COLO668 (cell line): ENCODE results near the gene PBX3.

Source experiments
- DNase-seq: peaks from one replicate; lab custom pipeline; 2025; ENCODE audit not compliant: unreplicated experiment; lab: John Stamatoyannopoulos, UW

PBX3 gene

DNA sequence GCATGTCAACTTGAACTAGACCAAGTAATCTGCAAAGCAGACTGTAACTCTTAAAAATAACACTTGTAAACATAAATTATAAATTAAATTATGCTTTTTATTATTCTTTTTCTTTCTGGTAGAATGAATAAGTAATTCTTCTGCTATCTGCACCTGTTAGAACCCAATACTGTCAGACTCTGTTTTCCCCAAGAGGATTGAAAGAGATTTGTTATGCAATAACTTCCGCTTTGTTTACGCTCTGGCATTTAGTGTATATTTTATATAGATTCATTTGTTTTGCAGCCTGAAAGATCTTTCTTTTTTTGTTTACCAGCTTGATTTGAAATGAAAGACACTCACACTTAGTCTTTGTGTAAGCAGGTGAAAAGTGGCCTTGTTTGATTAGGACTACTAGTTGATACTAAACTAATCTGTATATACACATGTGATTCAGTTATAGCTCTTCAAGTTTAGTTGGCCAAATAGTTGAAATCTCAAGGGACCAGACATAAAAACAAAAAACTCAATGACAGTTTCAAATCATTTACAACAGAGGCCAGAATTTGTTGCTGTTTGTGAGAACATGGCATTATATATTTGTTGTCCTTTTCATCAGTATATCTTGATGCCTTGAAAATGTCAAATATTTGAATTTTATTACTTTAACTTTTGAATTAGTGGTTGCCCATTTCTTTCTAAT is 155.8 kb downstream of the PBX3 start:
- DNase-seq: no peak

DNA sequence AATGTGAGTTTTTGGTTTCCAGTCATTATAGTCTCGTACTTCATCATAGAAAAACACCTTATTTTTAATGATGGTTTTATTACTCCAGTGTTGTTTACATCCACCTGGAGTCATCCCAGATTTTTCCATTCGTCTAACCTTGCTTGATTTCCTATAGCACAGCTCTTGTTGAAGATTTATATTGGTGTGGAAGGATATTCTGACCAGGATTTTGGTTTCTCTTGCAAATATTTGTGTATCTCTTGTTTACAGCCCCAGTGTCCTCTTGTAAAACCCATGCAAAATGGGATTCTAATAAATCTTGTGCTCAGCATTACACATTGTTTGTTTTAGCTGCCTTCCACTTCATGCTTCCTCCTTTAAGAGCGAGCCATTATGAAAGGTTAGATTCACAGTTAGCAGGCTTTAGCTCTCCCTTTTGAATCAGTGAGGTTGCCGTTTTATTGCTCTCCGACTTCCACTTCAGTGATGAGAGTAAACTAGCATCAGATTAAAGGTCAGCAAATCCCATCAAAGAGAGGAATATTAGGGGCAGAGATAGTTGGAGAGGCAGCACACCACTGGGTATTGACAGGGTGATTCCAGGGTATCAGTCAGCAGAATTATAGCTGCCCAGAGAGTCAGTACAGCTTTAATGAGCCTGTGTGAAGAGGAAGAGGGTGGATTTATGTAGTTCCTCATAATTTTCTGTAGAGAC is 157.1 kb downstream of the PBX3 start:
- peak; percentile 34 for DNase-seq

DNA sequence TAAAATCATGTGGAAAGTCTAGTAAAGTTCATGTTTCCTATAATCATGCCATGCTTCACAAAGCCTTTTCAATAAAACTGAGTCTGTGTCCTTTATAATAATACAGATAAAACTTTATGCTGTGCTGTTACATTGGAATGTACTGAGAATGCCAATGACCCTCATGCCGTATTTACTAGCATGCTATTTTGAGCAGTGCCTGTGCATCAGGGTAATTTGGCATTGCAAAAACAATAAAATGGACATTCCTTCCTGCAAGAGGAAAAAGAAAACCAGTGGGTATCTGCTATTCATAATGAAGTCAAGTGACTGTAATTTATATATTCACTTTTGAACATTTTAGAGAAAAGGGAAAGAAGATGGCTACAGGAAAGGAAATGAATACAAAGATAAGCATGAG is 159.0 kb downstream of the PBX3 start:
- no peak for DNase-seq

DNA sequence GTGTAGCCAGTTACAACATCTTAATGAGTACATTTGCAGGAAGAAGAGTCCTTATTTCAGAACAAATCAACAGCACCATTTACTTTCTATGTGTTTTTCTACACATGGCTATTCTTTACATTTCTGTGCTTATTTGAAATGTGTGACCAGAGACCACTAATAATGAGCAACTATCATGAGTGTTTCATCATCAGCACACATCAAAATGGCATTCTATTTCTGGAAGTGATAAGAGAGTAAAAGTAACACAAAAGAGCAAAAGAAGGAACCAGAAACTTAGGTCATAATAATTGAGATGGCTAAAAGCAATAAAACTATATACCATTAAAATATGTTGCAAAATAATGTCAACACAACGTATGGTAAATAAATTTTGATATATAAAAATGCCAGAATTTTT is 159.7 kb downstream of the PBX3 start:
- no peak for DNase-seq

DNA sequence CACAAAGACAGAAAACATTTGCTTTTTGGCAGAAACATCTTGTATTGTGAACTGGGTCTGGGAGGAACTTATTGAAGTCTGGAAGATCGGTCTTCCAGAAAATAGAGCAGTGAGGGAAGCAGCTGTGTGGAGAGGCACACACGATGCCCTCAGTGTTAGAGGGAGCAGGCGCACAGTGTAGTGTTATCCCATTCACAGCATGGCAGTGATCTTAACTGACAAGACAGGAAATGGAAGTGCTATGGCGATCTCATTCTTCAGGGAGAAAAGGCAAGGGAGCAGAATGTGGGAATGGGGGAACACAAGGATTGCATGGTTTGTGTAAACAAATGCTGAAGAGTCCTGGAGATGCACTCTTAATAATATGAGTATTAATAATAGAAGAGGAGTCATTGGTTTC is 161.0 kb downstream of the PBX3 start:
- DNase-seq: no peak

DNA sequence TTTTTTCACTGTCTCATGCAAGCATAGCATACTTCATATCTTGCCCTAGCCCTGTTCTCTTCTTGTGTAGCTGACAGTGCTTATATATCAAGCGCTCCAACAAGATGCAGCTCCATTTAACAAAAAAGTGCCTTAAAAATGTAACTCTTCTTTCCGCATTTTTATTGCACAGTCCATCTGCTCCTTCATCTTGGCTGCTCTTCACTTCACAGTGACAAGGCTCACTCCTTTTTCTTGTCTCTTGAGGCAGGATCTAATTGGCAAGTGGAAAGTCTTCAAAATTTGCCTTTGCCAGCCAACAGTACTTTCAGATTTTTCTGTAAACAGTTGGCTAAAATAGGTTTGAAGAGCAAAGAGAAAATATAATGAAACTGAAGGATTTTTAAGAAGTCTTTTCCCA is 161.8 kb downstream of the PBX3 start:
- no peak for DNase-seq

DNA sequence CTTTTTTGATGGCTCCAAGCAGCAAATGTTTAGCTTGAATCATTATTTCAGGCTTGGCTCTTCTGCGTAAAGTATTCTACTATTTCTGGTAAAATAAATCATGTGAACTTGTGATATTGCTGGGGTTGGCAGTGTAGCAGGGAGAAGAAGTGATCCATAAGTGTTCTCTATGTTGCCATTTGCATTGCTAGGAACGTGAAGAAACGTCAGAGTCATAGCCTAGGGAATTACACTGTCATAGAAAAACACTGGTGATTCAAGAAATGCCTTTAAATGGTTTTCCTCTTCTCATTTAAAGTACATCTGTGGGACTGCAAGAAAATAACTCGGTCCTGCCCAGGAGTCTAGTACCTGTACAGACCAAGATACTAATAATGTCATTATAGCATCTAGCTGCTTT is 162.3 kb downstream of the PBX3 start:
- DNase-seq: no peak

DNA sequence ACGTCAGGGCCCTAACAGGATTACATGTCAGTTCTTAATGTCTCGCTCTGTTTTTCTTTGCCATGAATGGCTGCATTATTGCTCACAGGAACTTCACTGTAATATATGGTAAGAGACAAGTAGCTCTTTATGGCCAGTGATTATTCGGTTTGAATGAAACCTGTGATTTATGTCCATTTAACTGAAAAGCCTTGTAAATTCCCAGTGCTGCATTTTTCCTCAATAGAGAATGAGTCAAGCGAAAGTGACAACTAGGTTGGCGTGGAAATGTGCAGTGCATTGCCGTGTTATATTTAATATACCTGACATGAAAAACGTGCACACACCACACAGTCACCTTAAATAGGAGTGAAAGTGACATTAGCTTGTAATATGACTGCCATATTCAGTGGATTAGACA is 163.1 kb downstream of the PBX3 start:
- no peak for DNase-seq

DNA sequence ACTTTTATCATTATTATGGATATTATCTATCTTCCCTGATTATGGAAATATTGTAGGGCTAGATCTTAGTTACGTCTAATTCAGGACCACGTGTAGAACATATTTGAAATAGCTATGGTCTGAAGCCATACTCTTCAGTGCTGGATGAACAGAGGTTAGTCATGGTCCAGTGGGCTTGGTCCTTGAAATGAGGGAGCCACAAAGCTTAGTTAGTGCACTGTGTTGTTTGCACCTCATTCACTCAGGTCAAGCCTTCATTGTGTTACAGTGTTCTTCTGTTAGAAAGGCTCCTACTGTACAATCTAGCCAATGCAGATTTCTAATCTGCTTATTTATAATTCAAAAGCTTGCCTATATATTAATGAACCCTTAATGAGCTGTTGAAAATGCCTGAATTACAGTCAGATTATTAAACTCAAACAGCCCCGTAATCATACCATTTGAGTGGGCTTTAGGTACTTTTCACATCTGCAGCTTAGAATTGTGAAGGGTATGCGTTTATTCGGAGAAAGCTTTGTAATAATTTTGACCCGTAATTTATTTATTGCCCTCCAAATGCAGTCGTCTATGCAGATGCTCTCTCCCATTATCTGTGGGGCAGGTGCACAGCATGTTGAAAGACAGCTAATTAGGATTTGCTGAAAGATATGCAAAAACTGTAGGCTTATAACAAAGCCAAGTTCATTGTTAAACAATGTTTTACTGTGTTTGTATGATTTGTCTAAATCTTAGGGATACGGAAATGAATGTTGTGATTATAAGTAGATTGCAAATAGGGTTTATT is 164.9 kb downstream of the PBX3 start:
- DNase-seq: peak; percentile 19

DNA sequence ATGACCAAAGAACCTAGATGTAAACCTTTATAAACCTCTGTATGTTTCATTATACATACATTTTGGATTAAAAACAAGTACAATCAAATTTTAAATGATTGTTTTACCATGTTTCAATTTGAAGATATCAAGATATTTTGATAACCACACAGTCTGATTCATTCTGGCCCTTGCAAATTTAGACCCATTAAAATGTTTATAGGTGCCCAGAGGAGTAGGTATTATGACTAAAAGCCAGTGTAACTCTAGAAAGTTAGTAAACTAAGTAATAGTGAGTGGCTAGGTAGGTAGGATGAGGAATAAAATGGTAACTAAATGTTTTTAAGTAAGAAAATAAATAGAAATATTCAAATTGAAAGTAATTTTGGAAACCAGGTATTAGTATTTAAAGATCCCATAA is 165.5 kb downstream of the PBX3 start:
- DNase-seq: no peak

DNA sequence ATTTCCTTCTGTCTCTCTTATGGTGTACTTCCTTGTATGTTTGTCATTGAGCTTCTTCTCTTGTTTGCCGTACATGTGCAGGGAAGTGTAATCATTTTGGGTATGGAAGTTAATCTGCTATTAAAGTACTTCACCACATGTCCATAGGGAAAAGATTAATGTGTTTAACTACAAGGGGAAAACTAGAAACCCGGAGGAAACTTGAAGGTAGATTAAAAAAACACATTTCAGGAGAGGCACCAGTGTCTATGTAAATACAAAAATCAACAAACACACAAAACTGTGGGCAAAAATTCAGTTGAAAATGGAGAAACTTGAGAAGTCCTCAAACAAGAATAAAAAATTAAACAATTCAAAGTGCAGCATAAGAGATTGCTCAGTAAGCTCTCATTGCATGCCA is 166.4 kb downstream of the PBX3 start:
- no peak for DNase-seq

DNA sequence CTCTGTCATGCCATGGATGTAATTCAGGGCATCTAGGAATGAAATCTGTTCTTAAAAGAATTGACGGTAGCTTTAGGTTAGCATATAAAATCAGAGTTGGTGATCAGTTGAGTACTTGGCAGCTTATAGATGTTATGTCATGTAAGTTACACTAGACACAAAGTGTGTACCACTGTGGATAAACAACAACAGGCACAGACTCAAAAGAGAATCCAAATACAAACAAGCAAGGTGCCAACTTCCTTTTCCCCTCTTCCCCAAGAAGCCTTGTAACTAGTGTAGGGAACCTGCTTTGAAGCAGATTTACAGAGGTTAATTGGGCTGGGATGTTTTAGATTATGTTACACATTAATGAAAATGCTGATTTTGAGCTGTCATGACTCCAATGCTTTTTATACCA is 167.2 kb downstream of the PBX3 start:
- DNase-seq: no peak

DNA sequence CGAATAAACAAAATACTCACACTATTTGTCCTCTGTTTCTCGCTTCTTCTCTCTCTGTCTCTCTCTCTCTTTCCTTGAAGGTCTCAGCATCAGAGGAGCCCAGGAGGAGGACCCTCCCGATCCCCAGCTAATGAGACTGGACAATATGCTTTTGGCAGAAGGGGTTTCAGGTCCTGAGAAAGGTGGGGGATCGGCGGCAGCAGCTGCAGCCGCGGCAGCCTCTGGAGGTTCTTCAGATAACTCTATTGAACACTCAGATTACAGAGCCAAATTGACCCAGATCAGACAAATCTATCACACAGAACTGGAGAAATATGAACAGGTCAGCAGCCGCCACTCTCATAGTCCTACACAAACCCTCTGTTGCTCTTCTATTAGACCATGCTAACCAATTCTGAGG is 168.4 kb downstream of the PBX3 start:
- DNase-seq: no peak

DNA sequence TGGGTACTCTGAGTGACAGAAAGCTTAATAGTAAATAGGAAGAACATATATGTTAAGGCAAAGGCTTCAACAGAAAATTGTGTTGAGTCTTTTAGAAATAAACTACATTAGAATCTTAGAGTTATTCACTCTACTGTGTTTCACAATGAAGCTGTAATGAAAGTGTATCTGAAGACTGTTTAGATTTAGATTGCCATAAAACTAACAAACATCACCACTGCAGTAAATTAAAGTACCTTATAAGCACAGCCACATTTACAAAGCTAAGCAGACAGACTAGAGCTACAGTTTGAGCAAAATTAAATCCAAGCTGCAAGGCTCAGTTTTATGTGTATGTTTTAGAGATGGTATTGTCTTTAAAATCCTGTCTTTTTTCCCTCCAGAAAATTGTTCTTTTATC is 172.4 kb downstream of the PBX3 start:
- DNase-seq: no peak

DNA sequence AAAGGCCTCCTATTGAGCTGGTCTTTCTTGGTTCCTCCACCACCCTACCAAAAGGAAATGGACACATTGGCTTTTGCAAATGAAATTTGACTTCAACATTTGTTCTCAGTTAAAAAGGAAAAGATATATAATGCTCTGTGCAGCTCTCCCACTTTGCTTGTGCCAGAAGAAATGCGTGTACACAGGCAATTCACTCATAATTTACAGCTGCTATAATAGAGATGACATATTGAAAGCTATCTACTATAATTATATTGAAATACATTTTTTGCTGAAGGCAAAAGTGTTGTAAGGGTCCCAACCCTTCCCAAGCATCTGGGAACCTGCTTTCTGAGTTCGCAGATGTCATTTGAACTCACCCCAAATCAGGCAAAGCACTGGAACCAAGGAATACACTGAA is 173.2 kb downstream of the PBX3 start:
- no peak for DNase-seq

DNA sequence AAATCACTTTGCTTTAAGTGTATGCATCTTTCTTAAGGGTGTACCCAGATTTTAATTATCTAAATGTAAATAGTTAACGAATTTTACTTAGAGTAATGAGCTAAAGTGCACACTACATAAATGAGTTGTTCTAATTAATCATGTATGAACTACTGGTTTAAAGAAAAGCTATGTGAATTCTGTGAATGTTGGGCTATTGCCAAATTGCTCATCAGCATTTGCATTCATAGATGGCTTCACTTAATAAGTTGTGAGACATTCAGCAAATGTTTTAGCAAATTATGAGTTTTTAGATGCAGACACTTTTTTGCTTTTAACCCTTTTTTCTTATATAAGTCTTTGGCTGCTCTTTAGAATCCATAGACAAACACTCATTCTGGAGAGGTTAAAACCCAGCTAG is 175.7 kb downstream of the PBX3 start:
- no peak for DNase-seq

DNA sequence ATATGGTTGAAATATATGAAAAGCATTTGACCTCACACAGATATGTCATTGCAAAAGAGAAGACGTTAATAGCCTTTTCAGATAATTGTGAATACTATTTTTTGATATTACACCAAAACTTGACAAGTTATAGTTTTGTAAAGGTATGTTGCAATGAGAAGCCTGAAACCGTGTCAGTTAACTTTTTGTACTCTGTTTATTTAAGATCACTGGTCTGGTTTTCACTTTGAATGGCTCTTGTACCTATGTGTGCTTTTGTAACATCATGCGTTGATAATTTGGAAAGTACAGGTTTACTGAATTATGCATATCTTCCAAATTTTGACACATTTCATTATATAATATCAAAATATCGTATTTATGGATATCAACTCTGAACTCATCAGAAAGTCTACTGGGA is 177.2 kb downstream of the PBX3 start:
- DNase-seq: no peak

DNA sequence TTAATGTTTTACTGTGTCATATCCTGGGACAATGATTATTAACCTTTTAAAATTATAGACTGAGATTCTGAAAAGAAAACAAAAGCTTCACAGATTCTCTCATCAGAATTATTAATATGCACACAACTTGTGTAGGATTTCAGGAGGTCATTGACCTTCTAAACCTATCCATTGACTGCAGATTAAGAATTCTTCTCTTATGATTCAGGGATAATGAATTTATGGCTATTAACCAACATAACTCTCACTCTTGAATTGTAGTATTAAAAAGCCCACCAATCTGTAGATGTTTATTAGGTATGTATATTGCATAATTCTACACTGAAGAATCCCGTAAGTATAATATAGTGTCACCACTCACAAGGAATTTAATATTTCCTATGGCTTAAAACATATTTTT is 179.8 kb downstream of the PBX3 start:
- DNase-seq: no peak

DNA sequence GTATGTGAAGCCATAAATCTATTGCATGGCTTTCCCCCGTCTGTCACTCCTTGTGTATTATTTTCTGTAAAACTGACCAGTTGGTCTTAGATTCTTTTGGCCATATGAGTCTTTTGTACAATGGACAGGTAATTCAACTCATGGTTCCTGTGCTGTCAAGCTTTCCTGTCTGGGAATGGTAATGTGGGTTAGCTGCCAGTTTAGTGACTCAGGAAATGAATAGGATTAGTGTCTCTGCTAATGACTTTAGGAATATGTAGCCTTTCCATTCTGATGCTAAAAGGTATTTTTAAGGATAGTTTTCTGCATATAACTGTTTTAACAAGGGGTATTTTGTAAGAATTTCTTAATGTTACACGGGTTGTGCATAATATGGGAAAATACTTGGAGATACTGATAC is 182.7 kb downstream of the PBX3 start:
- no peak for DNase-seq

DNA sequence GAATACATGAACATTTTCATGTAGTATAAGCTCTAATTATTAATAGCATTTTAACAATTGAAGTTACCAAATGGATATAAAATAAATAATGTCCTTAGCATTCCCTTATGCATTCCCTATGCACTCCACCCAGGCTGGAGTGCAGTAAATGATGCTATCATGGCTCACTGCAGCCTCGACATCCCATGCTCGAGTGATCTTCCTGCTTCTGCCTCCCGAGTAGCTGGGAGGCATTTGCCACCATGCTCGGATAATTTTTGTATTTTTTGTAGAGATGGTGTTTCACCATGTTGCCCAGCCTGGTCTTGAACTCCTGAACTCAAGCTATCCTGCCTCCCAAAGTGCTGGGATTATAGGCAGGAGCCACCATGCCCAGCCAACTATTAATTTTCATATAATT is 184.0 kb downstream of the PBX3 start:
- DNase-seq: no peak

DNA sequence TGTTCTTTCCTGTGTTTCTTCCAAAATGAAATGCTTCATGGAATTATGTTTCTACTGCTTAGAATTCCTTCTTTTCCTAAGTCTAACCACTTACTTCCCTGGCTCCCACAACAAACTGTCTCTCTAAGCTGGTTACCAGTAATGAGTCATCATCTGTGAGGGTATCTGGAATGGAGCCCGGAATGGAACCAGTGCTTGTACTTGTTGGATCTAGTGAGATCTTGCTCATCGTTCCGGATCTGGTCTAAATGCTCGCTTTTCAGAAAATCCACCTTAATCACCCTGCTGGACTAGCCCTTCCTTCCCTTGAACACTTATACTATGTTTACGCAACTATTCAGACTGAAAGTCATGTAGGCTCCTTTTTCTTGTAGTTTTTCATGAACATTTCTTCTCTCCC is 184.8 kb downstream of the PBX3 start:
- DNase-seq: no peak

DNA sequence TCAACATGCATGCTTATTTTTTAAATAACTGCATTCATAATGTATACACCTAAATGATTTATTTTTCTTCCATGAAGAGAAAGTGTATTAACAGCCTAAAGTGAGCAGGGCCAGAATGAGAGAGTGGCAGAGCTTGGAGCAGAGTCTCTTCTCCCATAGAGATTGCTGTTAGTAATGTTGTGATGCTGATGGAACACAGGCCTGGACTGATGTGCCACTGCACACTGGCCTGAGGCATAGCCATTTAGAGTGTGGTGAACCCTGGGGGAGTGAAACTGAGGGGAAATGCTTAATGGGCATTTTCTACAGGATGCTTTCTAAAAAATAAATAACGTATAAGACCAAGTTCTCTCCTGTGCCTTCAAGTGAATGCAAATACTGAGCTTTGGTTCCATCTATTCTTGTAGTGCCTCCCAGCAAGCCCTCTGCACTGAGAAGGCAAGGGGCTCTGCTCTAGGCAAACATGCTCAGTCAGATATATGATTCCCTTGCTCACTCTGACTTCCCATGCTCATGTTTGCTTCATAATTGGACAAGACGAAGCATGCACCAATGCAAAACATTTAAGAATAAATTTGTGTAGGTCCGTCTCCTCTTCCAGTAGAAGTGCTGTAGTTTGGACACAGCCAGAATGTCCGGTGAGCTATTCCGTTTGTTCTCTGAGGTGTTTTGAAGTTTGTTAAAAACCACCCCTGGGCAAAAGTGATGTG is 185.7 kb downstream of the PBX3 start:
- DNase-seq: no peak
